Mesenchymal stem cell (in vitro differentiated cells and primary cell): Measurements from ENCODE around the gene ARPP19.

Experiments
- DNase-seq: peaks from one replicate; pipeline ENCODE4 v3.0.0-alpha.2; 2013
- H2AFZ ChIP-seq: one replicate; pipeline ENCODE4 v1.6.1; 2013; ENCODE audit warnings: low read depth, mild to moderate bottlenecking, control low read depth, inconsistent platforms, low read length, moderate library complexity
- H2AK5ac ChIP-seq: 2 replicates; pipeline ENCODE4 v1.6.1; 2013; ENCODE audit warnings: low read length, moderate library complexity, mild to moderate bottlenecking, inconsistent platforms; ENCODE audit not compliant: severe bottlenecking
- H2BK120ac ChIP-seq: one replicate; pipeline ENCODE4 v1.6.1; 2013; ENCODE audit warnings: low read depth, mild to moderate bottlenecking, inconsistent platforms, low read length, moderate library complexity
- H2BK12ac ChIP-seq, 2 experiments: one replicate each; pipeline ENCODE4 v1.6.1; 2013; ENCODE audit warnings: inconsistent platforms in 2 of 2, low read length in 2 of 2, mild to moderate bottlenecking in 2 of 2, moderate library complexity in 2 of 2, control low read depth in 1 of 2
- H2BK15ac ChIP-seq: one replicate; pipeline ENCODE4 v1.6.1; 2013; ENCODE audit warnings: mild to moderate bottlenecking, low read depth, inconsistent platforms; ENCODE audit not compliant: poor library complexity, severe bottlenecking
- H2BK5ac ChIP-seq: 2 replicates; pipeline ENCODE4 v1.6.1; 2013; ENCODE audit warnings: low read depth, mild to moderate bottlenecking, low read length, control low read depth, inconsistent platforms; ENCODE audit not compliant: poor library complexity, severe bottlenecking
- H3K14ac ChIP-seq, 2 experiments: one replicate each; pipeline ENCODE4 v1.6.1; 2013; ENCODE audit warnings: inconsistent platforms in 2 of 2, low read length in 2 of 2, control low read depth in 1 of 2, mild to moderate bottlenecking in 1 of 2, moderate library complexity in 1 of 2
- H3K18ac ChIP-seq, 2 experiments: one replicate each; pipeline ENCODE4 v1.6.1; 2013; ENCODE audit warnings: inconsistent platforms in 2 of 2, low read length in 2 of 2, control low read depth in 1 of 2, low read depth in 1 of 2, mild to moderate bottlenecking in 1 of 2
- H3K23ac ChIP-seq, 2 experiments: one replicate each; pipeline ENCODE4 v1.6.1; 2013; ENCODE audit warnings: inconsistent platforms in 2 of 2, low read length in 2 of 2, mild to moderate bottlenecking in 2 of 2, moderate library complexity in 2 of 2, control low read depth in 1 of 2
- H3K27ac ChIP-seq: 2 replicates; pipeline ENCODE4 v1.5.1; 2013; ENCODE audit warnings: mild to moderate bottlenecking, moderate library complexity, low read length, control low read depth, inconsistent platforms; ENCODE audit not compliant: poor library complexity, severe bottlenecking
- H3K27me3 ChIP-seq, 2 experiments: 2 replicates each; pipeline versions ENCODE4 v1.6.1 to v1.7.0; 2013; ENCODE audit warnings: low read length in 2 of 2, mild to moderate bottlenecking in 2 of 2, moderate library complexity in 2 of 2, control low read depth in 1 of 2, inconsistent platforms in 1 of 2; ENCODE audit not compliant: control insufficient read depth in 1 of 2, insufficient read depth in 1 of 2
- H3K36me3 ChIP-seq, 2 experiments: 2 replicates each; pipeline versions ENCODE4 v1.6.1 to v1.7.0; 2013; ENCODE audit warnings: low read length in 2 of 2, control low read depth in 1 of 2, inconsistent platforms in 1 of 2, low read depth in 1 of 2, mild to moderate bottlenecking in 1 of 2; ENCODE audit not compliant: insufficient read depth in 2 of 2, control insufficient read depth in 1 of 2
- H3K4ac ChIP-seq, 2 experiments: one replicate each; pipeline ENCODE4 v1.6.1; 2013; ENCODE audit warnings: inconsistent platforms in 2 of 2, low read length in 2 of 2, mild to moderate bottlenecking in 2 of 2, moderate library complexity in 2 of 2, control low read depth in 1 of 2, low read depth in 1 of 2
- H3K4me1 ChIP-seq: 2 replicates; pipeline ENCODE4 v1.6.1; 2013; ENCODE audit warnings: low read depth, low read length, control low read depth; ENCODE audit not compliant: control insufficient read depth, insufficient read depth
- H3K4me2 ChIP-seq: 2 replicates; pipeline ENCODE4 v1.6.1; 2013; ENCODE audit warnings: low read length, mild to moderate bottlenecking, inconsistent platforms; ENCODE audit not compliant: poor library complexity, severe bottlenecking
- H3K4me3 ChIP-seq, 2 experiments: 2 replicates each; pipeline versions ENCODE4 v1.5.1 to v1.7.0; 2013; ENCODE audit warnings: low read length in 2 of 2, mild to moderate bottlenecking in 2 of 2, control low read depth in 1 of 2, low read depth in 1 of 2; ENCODE audit not compliant: insufficient read depth in 1 of 2
- H3K79me1 ChIP-seq: replicated peaks from 2 replicates; pipeline ENCODE4 v1.6.1; 2013; ENCODE audit warnings: mild to moderate bottlenecking, control low read depth, low read length, inconsistent platforms; ENCODE audit not compliant: poor library complexity, severe bottlenecking
- H3K9ac ChIP-seq: 2 replicates; pipeline ENCODE4 v1.7.0; 2013; ENCODE audit warnings: mild to moderate bottlenecking, low read length, moderate library complexity
- H3K9me3 ChIP-seq: 2 replicates; pipeline ENCODE4 v1.7.0; 2013; ENCODE audit warnings: mild to moderate bottlenecking, low read length; ENCODE audit not compliant: control insufficient read depth
- H4K8ac ChIP-seq: one replicate; pipeline ENCODE4 v1.6.1; 2013; ENCODE audit warnings: inconsistent platforms, mild to moderate bottlenecking, low read length, moderate library complexity
- H4K91ac ChIP-seq: one replicate; pipeline ENCODE4 v1.6.1; 2013; ENCODE audit warnings: mild to moderate bottlenecking, low read length, inconsistent platforms
- WGBS: methylation state at CpG from one replicate; pipeline ENCODE4 v1.1.7; 2013; ENCODE audit warnings: mixed read lengths; 5-methylcytosine and 5-hydroxymethylcytosine counted together

The ARPP19 gene

DNA sequence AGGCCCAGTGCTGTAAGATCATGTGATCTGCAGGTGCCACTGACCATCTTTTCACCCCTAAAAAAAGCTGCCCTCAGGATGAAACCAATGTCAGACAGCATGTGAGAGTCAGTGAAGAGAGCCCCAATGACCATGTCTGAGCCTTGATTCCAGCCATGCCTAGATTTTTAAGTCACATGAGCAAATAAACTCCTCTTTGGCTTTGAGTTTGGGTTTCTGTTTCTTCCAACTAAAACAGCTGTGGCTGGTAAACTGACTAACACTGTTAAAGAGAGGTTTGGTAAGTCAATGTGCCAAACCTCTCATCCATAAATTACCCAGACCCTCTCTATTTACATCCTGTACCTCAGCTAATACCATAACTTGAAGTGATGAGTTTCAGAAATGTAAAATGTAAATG is 48.4 kb downstream of the ARPP19 start:
- H2BK15ac ChIP-seq, result no peak overlapping the region

GRCh38 chr15:52518487-52519371 is 50.1 kb downstream of the ARPP19 start:
- no peaks in the 10 kb centered on the region for H3K9me3 ChIP-seq
- no peaks in the 10 kb centered on the region for H3K27me3 ChIP-seq
- no peak overlapping the region for H3K9ac ChIP-seq
- H3K79me1 ChIP-seq, result peaks cover 33% of the 10 kb centered on the region
- no peak overlapping the region for H3K4me3 ChIP-seq
- H4K91ac ChIP-seq, result no peak overlapping the region
- H2BK15ac ChIP-seq, result no peak overlapping the region
- H3K4ac ChIP-seq, result no peak overlapping the region
- H4K8ac ChIP-seq, result no peak overlapping the region
- peaks cover 1% of the 10 kb centered on the region for H3K4me1 ChIP-seq
- H2AK5ac ChIP-seq, result no peak overlapping the region
- no peak overlapping the region for H3K4me2 ChIP-seq
- DNase-seq, result no peak
- no peak overlapping the region for H2AFZ ChIP-seq
- H3K27ac ChIP-seq, result no peak overlapping the region
- no peak overlapping the region for H3K18ac ChIP-seq
- H3K36me3 ChIP-seq, result no peaks in the 10 kb centered on the region
- no peak overlapping the region for H2BK12ac ChIP-seq
- no peak overlapping the region for H2BK5ac ChIP-seq
- no peak overlapping the region for H3K23ac ChIP-seq
- 98% methylated on average over 7 of the region's 8 CpGs for WGBS
- no peak overlapping the region for H3K14ac ChIP-seq
- H2BK120ac ChIP-seq, result no peak overlapping the region

More for the DNA sequence above, 48.4 kb downstream of the ARPP19 start:
- no peak overlapping the region for H4K91ac ChIP-seq
- peaks cover 1% of the 10 kb centered on the region for H3K4me1 ChIP-seq
- H3K4me2 ChIP-seq, result no peak overlapping the region
- DNase-seq, result no peak
- H3K4me3 ChIP-seq, result no peak overlapping the region
- no peak overlapping the region for H2BK12ac ChIP-seq
- no peak overlapping the region for H3K27ac ChIP-seq
- H3K14ac ChIP-seq, result no peak overlapping the region
- H3K79me1 ChIP-seq, result peaks cover 26% of the 10 kb centered on the region
- H3K4ac ChIP-seq, result no peak overlapping the region
- no peak overlapping the region for H3K23ac ChIP-seq
- no peak overlapping the region for H2BK120ac ChIP-seq
- H2AK5ac ChIP-seq, result no peak overlapping the region
- H3K9me3 ChIP-seq, result no peaks in the 10 kb centered on the region
- H4K8ac ChIP-seq, result no peak overlapping the region
- H3K9ac ChIP-seq, result no peak overlapping the region
- H3K36me3 ChIP-seq, result no peaks in the 10 kb centered on the region
- no peak overlapping the region for H2BK5ac ChIP-seq
- no peak overlapping the region for H2AFZ ChIP-seq
- no peaks in the 10 kb centered on the region for H3K27me3 ChIP-seq
- no peak overlapping the region for H3K18ac ChIP-seq

- DNase-seq, result no peak
- no peak overlapping the region for H3K27ac ChIP-seq
- no peak overlapping the region for H2AK5ac ChIP-seq
- H4K8ac ChIP-seq, result no peak overlapping the region
- H3K18ac ChIP-seq, result no peak overlapping the region
- H3K23ac ChIP-seq, result no peak overlapping the region
- no peak overlapping the region for H2BK15ac ChIP-seq
- H3K9me3 ChIP-seq, result no peaks in the 10 kb centered on the region
- no peak overlapping the region for H3K4me3 ChIP-seq
- no peak overlapping the region for H2AFZ ChIP-seq
- H3K9ac ChIP-seq, result no peak overlapping the region
- no peak overlapping the region for H2BK120ac ChIP-seq
- peaks cover 32% of the 10 kb centered on the region for H3K79me1 ChIP-seq
- H3K36me3 ChIP-seq, result no peaks in the 10 kb centered on the region
- H2BK12ac ChIP-seq, result no peak overlapping the region
- 93% methylated on average over 1 of the region's 1 CpG for WGBS
- H3K4me1 ChIP-seq, result peaks cover 1% of the 10 kb centered on the region
- no peaks in the 10 kb centered on the region for H3K27me3 ChIP-seq
- no peak overlapping the region for H4K91ac ChIP-seq
- no peak overlapping the region for H3K4ac ChIP-seq
- no peak overlapping the region for H3K14ac ChIP-seq
- no peak overlapping the region for H2BK5ac ChIP-seq
- no peak overlapping the region for H3K4me2 ChIP-seq
Observed at GRCh38 chr15:52517014-52517413, 51.8 kb downstream of the ARPP19 start.

- Histone ChIP-seq H3K27me3 (no peaks in the 10 kb centered on the region), H3K36me3 (no peaks in the 10 kb centered on the region), H3K79me1 (peaks cover 28% of the 10 kb centered on the region), H2BK5ac (no peak overlapping the region), H4K91ac (no peak overlapping the region), H2BK120ac (no peak overlapping the region), H3K9me3 (no peaks in the 10 kb centered on the region), H3K4ac (no peak overlapping the region), H3K4me1 (peaks cover 1% of the 10 kb centered on the region), H2BK12ac (no peak overlapping the region), H2AK5ac (no peak overlapping the region), H3K14ac (no peak overlapping the region), H3K27ac (no peak overlapping the region), H3K18ac (no peak overlapping the region), H3K4me2 (no peak overlapping the region), H4K8ac (no peak overlapping the region), H3K9ac (no peak overlapping the region), H3K23ac (no peak overlapping the region), H2BK15ac (no peak overlapping the region), H2AFZ (no peak overlapping the region), H3K4me3 (no peak overlapping the region)
- DNase-seq, result no peak
- 82% methylated on average over 2 of the region's 2 CpGs for WGBS
Observed at GRCh38 chr15:52515343-52515742, 53.5 kb downstream of the ARPP19 start.
